SU-DHL-6 (cell line): ENCODE measurements around the gene ARHGAP10.

Experiments
- H2AFZ ChIP-seq: fragments of 200-600 bp; sonication (generic); 2 replicates; pipeline ENCODE4 v1.6.1; 2014; ENCODE audit warnings: low read depth, mild to moderate bottlenecking, moderate library complexity, mixed read lengths, antibody characterized with exemption, low read length; ENCODE audit not compliant: severe bottlenecking
- H3F3A ChIP-seq: fragments of 200-600 bp; shearing (Covaris generic); 2 replicates; pipeline ENCODE4 v1.6.0; 2016; ENCODE audit warnings: antibody characterized with exemption, mild to moderate bottlenecking; ENCODE audit not compliant: insufficient read depth
- H3K27ac ChIP-seq: fragments of 200-600 bp; sonication (generic); 2 replicates; pipeline ENCODE4 v1.5.1; 2016; ENCODE audit warnings: low read depth, mild to moderate bottlenecking, low read length, moderate library complexity, mixed read lengths
- H3K27me3 ChIP-seq: fragments of 200-600 bp; sonication (generic), shearing (Covaris generic); 2 replicates; pipeline ENCODE4 v1.6.0; 2014; ENCODE audit warnings: mild to moderate bottlenecking, low read length
- H3K36me3 ChIP-seq: fragments of 200-600 bp; sonication (generic); 2 replicates; pipeline ENCODE4 v1.6.1; 2014; ENCODE audit warnings: mild to moderate bottlenecking, low read length, mixed read lengths
- H3K4me2 ChIP-seq: fragments of 300-600, 200-600 bp; shearing (Covaris generic), sonication (generic); 2 replicates; pipeline ENCODE4 v1.6.0; 2014; ENCODE audit warnings: low read length, low read depth, mild to moderate bottlenecking; ENCODE audit not compliant: poor library complexity, severe bottlenecking
- H3K4me3 ChIP-seq: fragments of 200-600 bp; sonication (generic); 2 replicates; pipeline ENCODE4 v1.5.1; 2014; ENCODE audit warnings: antibody characterized with exemption, low read length, mild to moderate bottlenecking, mixed read lengths; ENCODE audit not compliant: insufficient read depth, poor library complexity, severe bottlenecking
- H3K79me2 ChIP-seq: fragments of 200-600 bp; sonication (generic); 2 replicates; pipeline ENCODE4 v1.6.1; 2014; ENCODE audit warnings: mild to moderate bottlenecking, low read length, moderate library complexity; ENCODE audit not compliant: insufficient read depth
- H3K9ac ChIP-seq: fragments of 200-600 bp; sonication (generic); 2 replicates; pipeline ENCODE4 v1.7.0; 2014; ENCODE audit warnings: mild to moderate bottlenecking, low read length
- H3K9me2 ChIP-seq: fragments of 200-600 bp; sonication (generic); replicated peaks from 2 replicates; pipeline ENCODE4 v1.6.1; 2014; ENCODE audit warnings: low read length; ENCODE audit not compliant: insufficient read depth
- H3K9me3 ChIP-seq: fragments of 200-600 bp; sonication (generic); 2 replicates; pipeline ENCODE4 v1.6.1; 2014; ENCODE audit warnings: low read length, mixed read lengths; ENCODE audit not compliant: insufficient read depth
- H4K20me1 ChIP-seq: fragments of 200-600 bp; sonication (generic); 2 replicates; pipeline ENCODE4 v1.6.1; 2014; ENCODE audit warnings: low read depth, mild to moderate bottlenecking, antibody characterized with exemption, low read length, moderate library complexity, mixed read lengths
- CTCF ChIP-seq: fragments of 200-600 bp; sonication (generic); IDR thresholded peaks from one replicate; pipeline ENCODE4 v1.5.1; 2017; ENCODE audit warnings: antibody characterized with exemption, mild to moderate bottlenecking, low read length, moderate library complexity; ENCODE audit not compliant: insufficient read depth, poor library complexity, severe bottlenecking
- EZH2phosphoT487 ChIP-seq: fragments of 200-600 bp; sonication (generic), shearing (Covaris generic); conservative IDR thresholded peaks from 2 replicates; pipeline ENCODE4 v1.6.1; 2018; ENCODE audit warnings: mild to moderate bottlenecking, antibody characterized with exemption, low read length, moderate library complexity, mixed read lengths

ARHGAP10 gene

GRCh38 chr4:147824884-147825283 lies 93.0 kb downstream of the ARHGAP10 start:
- H3K79me2 ChIP-seq, result no peaks in the 10 kb centered on the region
- no peaks in the 10 kb centered on the region for H3K27me3 ChIP-seq
- no peak overlapping the region for H3K4me2 ChIP-seq
- H2AFZ ChIP-seq, result no peak overlapping the region
- H3K27ac ChIP-seq, result no peak overlapping the region
- H3K9me2 ChIP-seq, result no peaks in the 10 kb centered on the region
- H3F3A ChIP-seq, result no peaks in the 10 kb centered on the region
- H3K9me3 ChIP-seq, result no peaks in the 10 kb centered on the region
- H3K9ac ChIP-seq, result no peak overlapping the region
- H3K4me3 ChIP-seq, result no peak overlapping the region
- H3K36me3 ChIP-seq, result no peaks in the 10 kb centered on the region
- no peaks in the 10 kb centered on the region for H4K20me1 ChIP-seq
- TF ChIP-seq CTCF (no peak), EZH2phosphoT487 (no peak)

GRCh38 chr4:147825451-147826287 lies 93.8 kb downstream of the ARHGAP10 start:
- no peak overlapping the region for H2AFZ ChIP-seq
- no peaks in the 10 kb centered on the region for H3K27me3 ChIP-seq
- no peak overlapping the region for H3K4me2 ChIP-seq
- H3K36me3 ChIP-seq, result no peaks in the 10 kb centered on the region
- no peaks in the 10 kb centered on the region for H3K79me2 ChIP-seq
- H3F3A ChIP-seq, result no peaks in the 10 kb centered on the region
- H3K27ac ChIP-seq, result no peak overlapping the region
- no peak for TF ChIP-seq CTCF
- no peaks in the 10 kb centered on the region for H3K9me2 ChIP-seq
- H4K20me1 ChIP-seq, result no peaks in the 10 kb centered on the region
- H3K9ac ChIP-seq, result no peak overlapping the region
- no peaks in the 10 kb centered on the region for H3K9me3 ChIP-seq
- no peak overlapping the region for H3K4me3 ChIP-seq

GRCh38 chr4:147826288-147826646 lies 94.4 kb downstream of the ARHGAP10 start:
- Histone ChIP-seq H4K20me1 (no peaks in the 10 kb centered on the region), H3K9ac (no peak overlapping the region), H3K4me3 (no peak overlapping the region), H3K27me3 (no peaks in the 10 kb centered on the region), H2AFZ (no peak overlapping the region), H3F3A (no peaks in the 10 kb centered on the region), H3K4me2 (no peak overlapping the region), H3K79me2 (no peaks in the 10 kb centered on the region), H3K9me2 (no peaks in the 10 kb centered on the region), H3K9me3 (no peaks in the 10 kb centered on the region), H3K36me3 (no peaks in the 10 kb centered on the region), H3K27ac (no peak overlapping the region)
- TF ChIP-seq EZH2phosphoT487, result no peak
- TF ChIP-seq CTCF, result no peak
